NCI-H524 treated with DMSO at 0.1 percent for 48 hours (cell line): ENCODE data around the gene SERP1.

Experiments
- DNase-seq: peaks from one replicate; lab custom pipeline; 2025; lab: John Stamatoyannopoulos, UW

SERP1 gene

GRCh38 chr3:150546226-150547044 lies at the start of gene SERP1, which contains the start of gene EIF2A:
Gene SERP1, minus strand, starts transcription at chr3:150546496. Its CDS starts 361 bp downstream, at chr3:150546135.
Gene EIF2A, plus strand, starts transcription at chr3:150546787. Its CDS starts 16 bp downstream, at chr3:150546803.
- peak; percentile 97 for DNase-seq

GRCh38 chr3:150594150-150594549 lies 47.9 kb upstream of the SERP1 start:
- no peak for DNase-seq

GRCh38 chr3:150589759-150590158 lies 43.5 kb upstream of the SERP1 start:
- no peak for DNase-seq

- DNase-seq, result no peak
These were observed 41.9 kb upstream of the SERP1 start for GRCh38 chr3:150588027-150588830.

GRCh38 chr3:150583028-150583427 lies 36.7 kb upstream of the SERP1 start:
- no peak for DNase-seq

GRCh38 chr3:150582620-150583019 lies 36.3 kb upstream of the SERP1 start:
- no peak for DNase-seq

GRCh38 chr3:150581174-150581573 lies 34.9 kb upstream of the SERP1 start:
- DNase-seq, result no peak

- no peak for DNase-seq
These were observed 31.6 kb upstream of the SERP1 start for GRCh38 chr3:150577855-150578254.

GRCh38 chr3:150567328-150567727 lies 21.0 kb upstream of the SERP1 start:
- no peak for DNase-seq

- DNase-seq, result no peak
These were observed 17.9 kb upstream of the SERP1 start for GRCh38 chr3:150564243-150564642.

GRCh38 chr3:150557725-150558124 lies 11.4 kb upstream of the SERP1 start:
- no peak for DNase-seq

- DNase-seq, result no peak
These were observed 10.5 kb upstream of the SERP1 start for GRCh38 chr3:150556792-150557191.

- DNase-seq, result no peak
These were observed 9.7 kb upstream of the SERP1 start for GRCh38 chr3:150555859-150556436.

- no peak for DNase-seq
These were observed 897 bp upstream of the SERP1 start for GRCh38 chr3:150547045-150547741.

GRCh38 chr3:150545419-150546225 lies 674 bp downstream of the SERP1 start:
- DNase-seq, result no peak

- DNase-seq, result no peak
These were observed 1.6 kb downstream of the SERP1 start for GRCh38 chr3:150544726-150545125.

- DNase-seq, result no peak
These were observed 2.3 kb downstream of the SERP1 start for GRCh38 chr3:150544041-150544440.

- DNase-seq, result no peak
These were observed 2.8 kb downstream of the SERP1 start for GRCh38 chr3:150543531-150543930.

- DNase-seq, result no peak
These were observed 3.2 kb downstream of the SERP1 start for GRCh38 chr3:150543128-150543527.

- no peak for DNase-seq
These were observed 5.3 kb downstream of the SERP1 start for GRCh38 chr3:150540991-150541390.

GRCh38 chr3:150540297-150540696 lies 6.0 kb downstream of the SERP1 start:
- no peak for DNase-seq
